Tibial nerve (tissue), 4 donors: ENCODE data around the gene FOXK2. TPM values are rescaled to one million over a fixed set of nuclear protein-coding genes. Genes with fewer than 3 reads are reported as not detected.

Experiments
- DNase-seq, 2 donors: peaks; one replicate each; pipeline ENCODE4 v3.0.0-alpha.2; 2019; ENCODE audit warnings: low spot score in 2 of 2
- H3K27ac ChIP-seq, 4 donors: fragments of 200-600 bp; sonication (generic) in 3 of 4; one replicate each; pipeline ENCODE4 v1.5.1; 2017 to 2019; ENCODE audit warnings: mild to moderate bottlenecking in 1 of 4
- H3K27me3 ChIP-seq, 2 donors: fragments of 200-600 bp; sonication (generic) in 1 of 2; one replicate each; pipeline versions ENCODE4 v1.5.1 to v1.6.0; 2017 to 2019
- H3K36me3 ChIP-seq, 3 donors: fragments of 200-600 bp; sonication (generic); one replicate each; pipeline ENCODE4 v1.5.1; 2018 to 2019
- H3K4me1 ChIP-seq, 4 donors: fragments of 200-600 bp; sonication (generic) in 3 of 4; one replicate each; pipeline ENCODE4 v1.5.1; 2017 to 2019
- H3K4me3 ChIP-seq, 4 donors: fragments of 200-600 bp; sonication (generic) in 3 of 4; one replicate each; pipeline ENCODE4 v1.5.1; 2017 to 2019; ENCODE audit warnings: mild to moderate bottlenecking in 1 of 4, moderate library complexity in 1 of 4
- H3K9me3 ChIP-seq, 4 donors: fragments of 200-600 bp; sonication (generic) in 3 of 4; one replicate each; pipeline ENCODE4 v1.5.1; 2017 to 2019
- CTCF ChIP-seq, 5 experiments: fragments of 200-600 bp in 3 of 5; fragments of 450-650 bp in 2 of 5; sonication (generic) in 3 of 5; IDR thresholded peaks; one replicate each; pipeline ENCODE4 v1.5.1; 2016 to 2019; ENCODE audit warnings: antibody characterized with exemption in 5 of 5, mild to moderate bottlenecking in 3 of 5, moderate library complexity in 2 of 5
- EP300 ChIP-seq, 2 donors: sonication (generic); formaldehyde crosslinking; IDR thresholded peaks; one replicate each; pipeline ENCODE4 v1.6.1; 2017; ENCODE audit warnings: antibody characterized with exemption in 2 of 2, mild to moderate bottlenecking in 1 of 2
- POLR2A ChIP-seq, 2 donors: fragments of 450-650 bp; IDR thresholded peaks; one replicate each; pipeline ENCODE4 v1.6.1; 2017; ENCODE audit warnings: antibody characterized with exemption in 2 of 2, mild to moderate bottlenecking in 2 of 2, moderate library complexity in 2 of 2
- WGBS, 2 donors: methylation state at CpG; one replicate each; pipeline ENCODE4 v1.1.5; 2018; 5-methylcytosine and 5-hydroxymethylcytosine counted together
- total RNA-seq, 4 donors: library from RNA; depleted of rRNA; stranded (reverse); fragments of >200 nt; gene quantifications; one replicate each; pipeline ENCODE4 v1.1.0, GENCODE V29; 2016

Gene FOXK2
- total RNA-seq, 4 donors from 2014 or later, result 29.6 to 65.4 (median 33.3) TPM

- H3K36me3 ChIP-seq, result peaks cover 0 to 58% (median 5%) of the 10 kb centered on the region in 3 donors
- WGBS, 2 donors, result 77 to 78% methylated on average over 18 of the region's 18 CpGs
These were observed 46.8 kb downstream of the FOXK2 start for GRCh38 chr17:82566129-82566960.

GRCh38 chr17:82567286-82567685 is 47.8 kb downstream of the FOXK2 start:
- 85 to 90% methylated on average over 15 of the region's 15 CpGs for WGBS, 2 donors
- TF ChIP-seq CTCF (IDR thresholded peaks at IDR 0.05), result no peak
- TF ChIP-seq POLR2A (IDR thresholded peaks at IDR 0.05), result no peak
- no peak for TF ChIP-seq EP300 (IDR thresholded peaks at IDR 0.05)
- H3K4me1 ChIP-seq, result peaks cover 0 to 60% (median 0%) of the 10 kb centered on the region in 4 donors
- H3K4me3 ChIP-seq, result no peak overlapping the region
- H3K36me3 ChIP-seq, result peaks cover 0 to 68% (median 5%) of the 10 kb centered on the region in 3 donors
- no peaks in the 10 kb centered on the region for H3K9me3 ChIP-seq
- DNase-seq, result no peak
- H3K27ac ChIP-seq, result peak overlapping the region in 1 of 4 donors; percentile 65
- H3K27me3 ChIP-seq, result no peaks in the 10 kb centered on the region

More at GRCh38 chr17:82566129-82566960, 46.8 kb downstream of the FOXK2 start:
- H3K27me3 ChIP-seq, result no peaks in the 10 kb centered on the region
- H3K4me1 ChIP-seq, result peaks cover 0 to 69% (median 2%) of the 10 kb centered on the region in 4 donors
- no peak for DNase-seq
- peak overlapping the region in 3 of 4 donors; percentile 26 to 65 (median 56) for H3K27ac ChIP-seq
- peak in 1 of 2 donors; percentile 9 for TF ChIP-seq EP300 (IDR thresholded peaks at IDR 0.05)
- TF ChIP-seq POLR2A (IDR thresholded peaks at IDR 0.05), result no peak
- no peaks in the 10 kb centered on the region for H3K9me3 ChIP-seq
- no peak overlapping the region for H3K4me3 ChIP-seq

- Histone ChIP-seq H3K27me3 (no peaks in the 10 kb centered on the region), H3K36me3 (peaks cover 0 to 85% (median 8%) of the 10 kb centered on the region in 3 donors), H3K4me3 (no peak overlapping the region), H3K9me3 (no peaks in the 10 kb centered on the region), H3K4me1 (peaks cover 0 to 43% (median 0%) of the 10 kb centered on the region in 4 donors), H3K27ac (peak overlapping the region in 2 of 4 donors; percentile 50 to 56)
- TF ChIP-seq CTCF (IDR thresholded peaks at IDR 0.05) (no peak), EP300 (IDR thresholded peaks at IDR 0.05) (no peak), POLR2A (IDR thresholded peaks at IDR 0.05) (no peak)
- DNase-seq, result no peak
- WGBS, 2 donors, result 72 to 84% methylated on average over 10 of the region's 10 CpGs
These were observed 49.5 kb downstream of the FOXK2 start for GRCh38 chr17:82568997-82569393.

GRCh38 chr17:82569621-82570020 is 50.1 kb downstream of the FOXK2 start:
- no peak overlapping the region for H3K4me3 ChIP-seq
- WGBS, 2 donors, result 85 to 88% methylated on average over 11 of the region's 11 CpGs
- H3K36me3 ChIP-seq, result peaks cover 0 to 91% (median 8%) of the 10 kb centered on the region in 3 donors
- TF ChIP-seq POLR2A (IDR thresholded peaks at IDR 0.05) (no peak), CTCF (IDR thresholded peaks at IDR 0.05) (no peak), EP300 (IDR thresholded peaks at IDR 0.05) (no peak)
- DNase-seq, result no peak
- H3K27me3 ChIP-seq, result no peaks in the 10 kb centered on the region
- peaks cover 0 to 38% (median 0%) of the 10 kb centered on the region in 4 donors for H3K4me1 ChIP-seq
- no peaks in the 10 kb centered on the region for H3K9me3 ChIP-seq
- H3K27ac ChIP-seq, result peak overlapping the region in 1 of 4 donors; percentile 56

- Histone ChIP-seq H3K4me1 (peaks cover 0 to 35% (median 0%) of the 10 kb centered on the region in 4 donors), H3K27me3 (no peaks in the 10 kb centered on the region), H3K27ac (peak overlapping the region in 1 of 4 donors; percentile 56), H3K36me3 (peaks cover 0 to 97% (median 8%) of the 10 kb centered on the region in 3 donors), H3K4me3 (no peak overlapping the region), H3K9me3 (no peaks in the 10 kb centered on the region)
- TF ChIP-seq EP300 (IDR thresholded peaks at IDR 0.05) (no peak), POLR2A (IDR thresholded peaks at IDR 0.05) (no peak), CTCF (IDR thresholded peaks at IDR 0.05) (no peak)
- DNase-seq, result no peak
- 69 to 86% methylated on average over 9 of the region's 9 CpGs for WGBS, 2 donors
These were observed 50.7 kb downstream of the FOXK2 start for GRCh38 chr17:82570277-82570676.
